ENCODE measurements around the gene TENT5A. TPM values are rescaled to one million over a fixed set of nuclear protein-coding genes. Genes with fewer than 3 reads are reported as not detected.
"Not testable (repeated sequence)": the region's sequence is repeated elsewhere in the genome, so short reads cannot be mapped to it uniquely, and the experiment has no call there.

Gene TENT5A
- total RNA-seq, 1 donor from 2014 or later, result 6.9 TPM

DNA sequence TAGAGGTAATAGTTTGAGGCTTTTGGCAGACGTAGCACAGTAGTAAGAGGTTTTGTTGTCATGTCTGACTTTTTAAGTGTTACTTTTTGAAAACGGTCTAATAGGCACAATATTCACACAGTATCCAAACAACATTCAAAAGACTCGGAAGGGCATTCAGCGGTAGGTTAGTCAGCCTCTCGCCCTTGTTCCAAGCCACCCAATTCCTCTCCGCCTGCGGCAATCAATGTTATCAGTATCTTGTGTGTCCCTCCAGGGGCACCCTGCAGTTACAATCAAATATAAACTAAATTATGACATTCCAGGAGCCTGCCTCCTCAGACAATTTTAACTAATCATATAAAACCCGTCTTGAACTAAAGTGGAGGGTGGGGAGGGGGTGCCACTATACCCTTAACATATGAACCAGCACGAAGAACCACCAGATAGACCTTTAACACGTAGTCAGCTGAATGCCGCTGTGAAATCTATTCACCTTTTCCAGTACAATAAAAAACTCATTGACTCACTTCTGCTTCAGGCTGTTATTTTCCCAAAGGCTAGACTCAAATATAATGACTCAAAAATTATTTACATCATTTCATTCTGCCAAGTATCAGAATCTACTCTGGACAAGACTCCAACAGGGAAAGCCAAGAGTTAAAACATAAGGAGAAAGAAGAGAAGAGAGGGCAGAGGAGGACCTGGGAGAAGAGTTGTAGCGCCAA lies 1.6 kb downstream of the TENT5A start:
- DNase-seq (ENCODE audit: low read depth, low spot score), result no peak

DNA sequence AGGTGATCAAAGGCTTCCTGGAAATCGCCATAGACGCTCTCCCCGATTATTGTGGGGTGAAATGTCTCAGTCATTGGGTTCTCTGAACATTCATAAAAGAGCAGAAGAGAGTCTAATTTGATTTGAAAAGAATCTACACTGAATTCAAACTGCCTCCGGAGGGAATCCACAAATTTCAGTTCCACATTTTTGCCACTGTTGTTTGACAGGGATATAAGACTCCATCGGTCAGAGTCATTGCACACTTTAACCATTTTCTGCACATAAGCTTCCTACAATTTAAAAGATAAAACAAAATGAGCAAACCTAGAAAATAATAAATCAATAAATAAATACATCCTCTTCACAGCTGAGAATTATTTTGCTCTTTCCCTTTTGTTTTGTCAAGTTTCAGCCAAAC lies 2.3 kb downstream of the TENT5A start:
- DNase-seq (ENCODE audit: low read depth, low spot score), result no peak

DNA sequence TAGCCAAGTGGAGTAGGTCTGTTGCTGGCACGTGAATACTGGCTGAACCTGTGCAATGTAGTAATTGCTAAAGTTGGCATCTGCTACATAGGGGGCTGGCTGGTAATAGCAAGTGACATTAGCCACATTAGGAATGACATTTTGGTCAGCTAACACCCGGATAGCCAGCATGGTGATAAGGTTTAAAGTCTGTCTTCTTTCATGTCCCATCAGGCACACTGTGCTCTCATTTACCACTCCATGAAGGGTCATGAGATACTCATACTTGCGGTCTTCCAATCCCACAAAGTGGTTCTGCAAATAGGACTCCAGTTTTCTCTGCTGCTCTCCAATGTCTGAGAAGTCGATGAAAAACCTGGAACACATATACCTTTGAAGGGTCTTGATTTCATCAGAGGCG lies 2.8 kb downstream of the TENT5A start:
- no peak for DNase-seq (ENCODE audit: low read depth, low spot score)

DNA sequence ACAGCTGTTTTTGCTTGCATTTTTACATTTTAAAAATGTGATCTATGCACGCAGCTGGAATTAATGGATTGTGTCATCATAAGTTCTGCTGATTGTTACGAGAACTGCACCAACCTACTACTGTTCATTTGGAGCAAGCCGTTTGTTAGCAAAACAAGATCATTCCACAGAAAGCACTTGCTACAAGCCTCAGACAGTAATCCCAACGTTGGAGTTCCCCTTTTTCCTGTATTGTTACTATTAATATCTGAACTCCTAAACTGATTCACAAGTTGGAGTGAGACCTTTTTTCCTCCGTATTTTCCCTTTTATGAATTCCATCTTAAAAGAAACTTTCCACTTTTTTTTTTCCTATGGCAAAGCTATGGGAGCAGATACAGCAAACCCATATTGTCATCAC lies 3.5 kb downstream of the TENT5A start:
- DNase-seq (ENCODE audit: low read depth, low spot score), result no peak

GRCh38 chr6:81747327-81747726 lies 5.2 kb downstream of the TENT5A start:
- DNase-seq (ENCODE audit: low read depth, low spot score), result no peak

DNA sequence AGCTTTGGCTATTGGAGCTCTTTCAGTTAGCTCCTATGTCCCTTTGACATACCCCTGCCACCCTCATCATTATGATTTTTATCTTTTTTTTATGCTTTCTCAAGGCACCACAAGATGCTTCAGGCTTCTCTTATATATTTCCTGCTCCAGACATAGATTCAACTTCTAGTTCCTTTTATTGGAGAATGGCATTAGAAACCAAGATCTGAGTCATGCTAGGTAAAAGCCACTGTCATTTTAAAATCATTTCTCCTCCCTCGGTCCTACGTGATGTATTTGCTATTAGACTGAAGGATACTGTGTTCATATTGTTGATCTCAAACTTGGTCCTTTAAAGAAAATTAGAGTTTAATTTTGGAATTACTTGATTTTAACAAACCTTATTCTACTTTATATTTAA lies 8.3 kb downstream of the TENT5A start:
- no peak for DNase-seq (ENCODE audit: low read depth, low spot score)

GRCh38 chr6:81743649-81744048 lies 8.8 kb downstream of the TENT5A start:
- DNase-seq (ENCODE audit: low read depth, low spot score), result no peak

GRCh38 chr6:81741689-81742088 lies 10.8 kb downstream of the TENT5A start:
- DNase-seq (ENCODE audit: low read depth, low spot score), result no peak

DNA sequence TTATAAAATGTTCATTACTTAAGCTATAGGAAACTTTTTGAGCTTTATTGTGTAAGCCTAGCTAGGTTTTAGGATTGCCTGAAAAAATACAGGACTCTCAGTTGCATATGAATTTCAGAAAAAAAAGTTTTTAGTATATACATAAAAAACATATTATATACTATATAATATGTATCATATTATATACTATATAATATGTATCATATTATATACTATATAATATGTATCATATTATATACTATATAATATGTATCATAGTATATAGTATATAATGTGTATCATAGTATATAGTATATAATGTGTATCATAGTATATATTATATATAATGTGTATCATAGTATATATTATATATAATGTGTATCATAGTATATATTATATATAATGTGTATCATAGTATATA lies 11.9 kb downstream of the TENT5A start:
- DNase-seq (ENCODE audit: low read depth, low spot score), result not testable (repeated sequence)

DNA sequence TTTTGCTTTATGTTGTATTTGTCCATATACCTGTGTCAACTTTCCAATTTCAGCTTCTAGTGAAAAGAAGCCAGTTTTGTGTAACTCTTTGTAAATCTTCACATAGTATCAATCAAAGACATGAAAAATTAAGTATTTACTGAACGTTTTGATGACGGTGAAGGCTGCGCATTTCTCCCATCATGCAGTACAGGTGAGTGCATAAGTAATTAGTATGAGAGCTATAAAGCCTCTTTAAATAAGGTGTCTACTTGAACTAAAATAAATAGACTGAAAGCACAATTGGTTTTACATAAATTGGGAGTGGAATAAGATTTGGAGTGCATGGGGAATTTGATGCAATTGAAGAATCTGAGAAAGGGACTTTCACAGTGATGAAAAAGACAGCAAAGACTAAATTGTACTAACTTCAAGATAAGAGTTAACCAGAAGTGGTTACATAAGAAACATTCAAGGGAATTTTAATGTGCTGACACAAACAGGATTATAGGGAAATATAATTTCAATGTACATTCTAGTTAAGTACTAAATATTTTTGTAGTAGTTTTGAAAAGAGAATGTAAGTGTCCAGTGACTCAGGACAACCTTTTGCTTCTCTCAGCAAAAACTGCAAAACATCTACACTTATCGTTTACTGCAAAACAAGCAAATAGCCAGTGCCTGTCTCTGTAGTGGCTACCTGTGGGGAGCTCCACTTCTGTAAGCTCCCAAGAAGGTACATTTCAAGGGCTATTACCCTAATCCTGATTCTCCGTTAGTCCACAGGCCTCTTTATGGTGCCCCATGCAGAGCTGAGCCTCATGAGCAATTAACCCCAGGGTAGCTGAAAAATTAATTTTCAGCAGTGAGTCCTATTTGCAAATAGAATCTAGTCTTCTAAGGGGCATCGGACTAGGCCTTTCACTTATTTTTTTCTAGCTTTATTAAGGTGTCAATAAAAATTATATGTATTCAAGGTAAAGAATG lies 13.0 kb downstream of the TENT5A start:
- no peak for DNase-seq (ENCODE audit: low read depth, low spot score)

DNA sequence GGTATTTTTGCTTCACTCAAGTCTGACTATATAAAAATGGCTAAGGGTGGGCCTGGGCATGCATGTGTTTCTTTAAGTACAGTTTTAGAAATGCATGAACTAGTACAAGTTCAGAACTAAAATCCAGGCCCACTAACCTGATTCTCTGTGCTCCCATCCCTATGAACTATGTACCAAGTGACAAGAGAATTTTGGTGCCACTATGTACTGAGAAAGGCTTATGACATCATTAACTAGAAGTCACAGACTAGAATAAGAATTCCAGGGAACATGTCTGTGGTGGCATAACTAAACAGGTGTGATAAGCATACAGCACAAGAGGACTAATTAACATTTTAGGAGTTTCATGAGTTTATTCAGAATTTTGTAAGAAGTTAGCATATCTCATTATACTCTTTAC lies 16.1 kb downstream of the TENT5A start:
- no peak for DNase-seq (ENCODE audit: low read depth, low spot score)

- DNase-seq (ENCODE audit: low read depth, low spot score), result no peak
Measured at GRCh38 chr6:81735756-81736380, 16.6 kb downstream of the TENT5A start.

DNA sequence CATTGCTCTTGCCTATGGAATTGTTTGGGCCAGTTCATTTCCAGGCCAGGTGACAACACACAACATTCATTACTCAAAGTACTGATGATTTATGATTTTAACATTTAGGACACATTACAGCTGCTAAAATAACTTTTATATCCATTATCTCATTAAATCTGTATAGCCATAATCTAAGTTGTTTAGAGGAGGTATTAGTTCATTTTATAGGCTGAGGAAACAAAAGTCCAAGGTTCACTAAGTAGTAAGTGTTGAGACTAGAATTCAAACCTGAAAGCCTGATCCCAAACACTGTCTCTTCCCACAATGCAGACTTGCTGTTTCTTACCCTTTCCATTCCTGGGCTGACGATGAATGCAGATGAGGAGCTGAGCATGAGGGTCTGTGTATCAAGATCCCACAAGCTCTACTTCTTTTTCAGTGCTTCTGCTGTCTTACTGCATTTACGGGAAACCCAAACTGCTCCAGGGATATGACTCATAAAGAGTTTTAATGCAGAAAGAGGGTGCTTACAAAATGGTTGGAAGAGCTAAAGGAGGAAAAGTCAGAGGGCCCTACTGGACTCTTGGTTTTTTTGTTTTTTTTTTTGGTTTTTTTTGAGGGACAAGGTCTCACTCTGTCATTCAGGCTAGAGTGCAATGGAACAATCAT lies 17.9 kb downstream of the TENT5A start:
- DNase-seq (ENCODE audit: low read depth, low spot score), result no peak

GRCh38 chr6:81734081-81734480 lies 18.4 kb downstream of the TENT5A start:
- DNase-seq (ENCODE audit: low read depth, low spot score), result no peak

- DNase-seq (ENCODE audit: low read depth, low spot score), result no peak
Measured at GRCh38 chr6:81731814-81732213, 20.7 kb downstream of the TENT5A start.

- no peak for DNase-seq (ENCODE audit: low read depth, low spot score)
Measured at GRCh38 chr6:81727876-81728517, 24.5 kb downstream of the TENT5A start.

DNA sequence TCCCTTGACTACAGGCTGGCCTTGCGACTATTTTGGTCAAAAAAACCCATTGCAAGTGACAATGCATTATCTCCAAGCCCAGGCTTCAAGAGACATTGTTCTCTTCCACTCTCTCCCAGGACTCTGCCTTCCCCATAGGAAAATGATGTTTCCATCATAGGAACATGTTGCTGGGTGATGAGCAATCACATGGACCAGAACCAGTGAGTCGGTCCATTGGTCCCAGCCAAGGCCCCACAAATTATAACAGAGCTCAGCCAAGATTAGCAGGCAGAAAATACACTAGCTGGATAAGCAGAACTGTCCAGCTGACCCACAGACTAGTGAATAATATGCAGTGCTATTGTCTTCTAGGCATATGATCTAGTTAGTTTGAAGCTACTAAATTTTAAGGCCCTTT lies 27.4 kb downstream of the TENT5A start:
- no peak for DNase-seq (ENCODE audit: low read depth, low spot score)

- no peak for DNase-seq (ENCODE audit: low read depth, low spot score)
Measured at GRCh38 chr6:81722506-81723223, 29.8 kb downstream of the TENT5A start.

DNA sequence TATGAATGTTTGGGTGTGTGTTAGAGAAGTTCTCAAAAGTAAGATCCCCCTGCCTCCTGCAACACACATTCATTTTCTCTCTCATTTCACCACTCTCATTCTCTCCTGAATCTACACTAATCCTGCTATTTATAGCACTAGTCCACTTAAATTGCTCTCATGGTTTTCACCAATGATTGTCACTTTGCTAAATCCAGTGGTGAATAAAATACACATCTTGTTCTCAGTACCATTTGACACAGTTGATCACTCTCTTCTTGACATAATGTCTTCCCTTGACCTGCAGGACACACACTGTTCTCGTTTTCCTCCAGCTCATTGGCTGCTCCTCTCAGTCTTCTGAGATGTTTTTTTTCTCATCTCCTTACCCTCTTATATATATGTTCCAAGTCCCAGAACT lies 32.1 kb downstream of the TENT5A start:
- no peak for DNase-seq (ENCODE audit: low read depth, low spot score)

DNA sequence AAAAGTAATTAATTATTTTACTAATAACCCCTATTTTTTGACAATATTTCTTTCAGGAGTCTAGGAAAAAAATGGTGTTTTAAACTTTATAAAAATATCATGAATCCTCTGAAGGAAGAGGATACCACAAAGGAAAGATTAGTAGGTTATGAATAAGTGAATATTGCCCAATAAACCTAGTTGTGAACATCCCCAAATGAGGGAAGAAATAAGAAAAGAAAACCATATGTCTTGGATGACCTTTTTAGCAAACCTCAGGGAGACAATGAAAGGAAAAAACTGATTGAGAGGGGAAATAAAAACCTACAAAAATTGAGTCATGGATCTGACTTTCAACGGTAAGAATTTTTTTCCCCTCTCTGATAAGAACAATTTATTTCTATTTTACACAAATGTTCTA lies 34.4 kb downstream of the TENT5A start:
- DNase-seq (ENCODE audit: low read depth, low spot score), result no peak

- no peak for DNase-seq (ENCODE audit: low read depth, low spot score)
Measured at GRCh38 chr6:81714684-81715083, 37.8 kb downstream of the TENT5A start.
